ENCODE data around the gene OSCP1.

OSCP1 gene

DNA sequence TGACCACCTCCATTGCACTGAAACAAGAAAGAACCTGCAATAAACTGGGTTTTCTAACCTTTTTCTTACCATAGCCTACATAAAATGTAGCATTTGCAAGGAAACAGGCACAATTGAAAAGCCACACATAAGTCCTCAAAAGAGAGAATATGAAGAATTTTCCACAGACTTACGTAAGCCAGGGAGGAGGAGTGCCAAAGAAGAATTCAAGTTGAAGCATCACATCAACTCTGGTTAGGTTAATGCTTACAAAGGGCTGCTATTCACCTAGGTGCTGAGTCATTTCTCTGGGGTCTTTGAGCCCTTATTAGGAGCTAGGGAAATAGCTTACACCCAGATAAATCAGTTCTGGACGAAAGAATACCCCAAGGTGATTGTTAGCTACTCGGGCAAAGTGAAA is 9.6 kb downstream of the OSCP1 start:
- H3K4me3 ChIP-seq (ENCODE audit: low read depth, low read length) = no peak overlapping the region
- no peak for DNase-seq (ENCODE audit: low read depth, low spot score)
- in situ Hi-C loops (cut with HindIII; ENCODE audit: low sequenced_read_pairs) = no loop called here
- TF ChIP-seq, protein P1, sequence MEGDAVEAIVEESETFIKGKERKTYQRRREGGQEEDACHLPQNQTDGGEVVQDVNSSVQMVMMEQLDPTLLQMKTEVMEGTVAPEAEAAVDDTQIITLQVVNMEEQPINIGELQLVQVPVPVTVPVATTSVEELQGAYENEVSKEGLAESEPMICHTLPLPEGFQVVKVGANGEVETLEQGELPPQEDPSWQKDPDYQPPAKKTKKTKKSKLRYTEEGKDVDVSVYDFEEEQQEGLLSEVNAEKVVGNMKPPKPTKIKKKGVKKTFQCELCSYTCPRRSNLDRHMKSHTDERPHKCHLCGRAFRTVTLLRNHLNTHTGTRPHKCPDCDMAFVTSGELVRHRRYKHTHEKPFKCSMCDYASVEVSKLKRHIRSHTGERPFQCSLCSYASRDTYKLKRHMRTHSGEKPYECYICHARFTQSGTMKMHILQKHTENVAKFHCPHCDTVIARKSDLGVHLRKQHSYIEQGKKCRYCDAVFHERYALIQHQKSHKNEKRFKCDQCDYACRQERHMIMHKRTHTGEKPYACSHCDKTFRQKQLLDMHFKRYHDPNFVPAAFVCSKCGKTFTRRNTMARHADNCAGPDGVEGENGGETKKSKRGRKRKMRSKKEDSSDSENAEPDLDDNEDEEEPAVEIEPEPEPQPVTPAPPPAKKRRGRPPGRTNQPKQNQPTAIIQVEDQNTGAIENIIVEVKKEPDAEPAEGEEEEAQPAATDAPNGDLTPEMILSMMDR (IDR thresholded peaks at IDR 0.05; ENCODE audit: low read depth, low read length) = no peak

DNA sequence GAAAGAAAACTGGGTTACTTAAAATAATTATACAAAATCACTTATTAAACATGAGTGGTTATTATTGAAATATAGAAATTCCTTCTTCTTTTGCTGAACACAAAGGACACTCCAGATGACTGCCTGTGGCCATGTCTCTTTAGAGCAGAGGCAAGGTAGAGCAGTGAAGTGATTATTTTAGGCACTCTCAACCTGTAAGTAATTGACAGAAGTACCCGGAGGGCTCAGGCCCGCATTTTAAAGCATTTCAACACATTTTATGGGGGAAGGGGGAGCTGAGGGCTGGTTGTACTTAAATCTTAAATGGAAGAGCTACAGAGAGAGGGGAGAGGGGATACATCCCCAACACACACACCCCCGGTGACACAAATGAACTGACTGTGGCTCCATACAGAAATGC is 10.2 kb downstream of the OSCP1 start:
- no peak overlapping the region for H3K4me3 ChIP-seq (ENCODE audit: low read depth, low read length)
- TF ChIP-seq, protein P1 (IDR thresholded peaks at IDR 0.05; ENCODE audit: low read depth, low read length) = no peak
- in situ Hi-C loops (cut with HindIII; ENCODE audit: low sequenced_read_pairs) = no loop called here
- DNase-seq (ENCODE audit: low read depth, low spot score) = no peak

DNA sequence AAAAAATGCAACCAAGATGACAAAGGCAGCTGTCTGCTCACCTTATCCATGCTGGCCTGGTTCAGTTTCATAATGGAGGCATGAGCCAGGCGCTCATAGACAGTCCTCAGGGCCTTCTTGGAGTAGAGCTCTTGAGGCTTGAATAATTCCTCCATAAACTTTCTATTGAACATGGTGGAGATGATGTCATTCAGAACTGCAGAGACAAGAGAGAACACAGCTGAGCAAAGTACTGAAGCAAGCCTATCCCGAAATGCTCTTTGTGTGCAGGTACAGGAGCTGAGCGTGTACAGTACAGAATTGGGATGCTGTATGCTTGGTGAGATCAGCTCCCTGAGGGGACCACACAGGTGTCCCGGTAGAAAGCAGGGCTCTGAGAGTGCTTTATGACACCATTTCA is 11.5 kb downstream of the OSCP1 start:
- DNase-seq (ENCODE audit: low read depth, low spot score) = no peak
- TF ChIP-seq, protein P1 (IDR thresholded peaks at IDR 0.05; ENCODE audit: low read depth, low read length) = no peak
- in situ Hi-C loops (cut with HindIII; ENCODE audit: low sequenced_read_pairs) = no loop called here
- no peak overlapping the region for H3K4me3 ChIP-seq (ENCODE audit: low read depth, low read length)

DNA sequence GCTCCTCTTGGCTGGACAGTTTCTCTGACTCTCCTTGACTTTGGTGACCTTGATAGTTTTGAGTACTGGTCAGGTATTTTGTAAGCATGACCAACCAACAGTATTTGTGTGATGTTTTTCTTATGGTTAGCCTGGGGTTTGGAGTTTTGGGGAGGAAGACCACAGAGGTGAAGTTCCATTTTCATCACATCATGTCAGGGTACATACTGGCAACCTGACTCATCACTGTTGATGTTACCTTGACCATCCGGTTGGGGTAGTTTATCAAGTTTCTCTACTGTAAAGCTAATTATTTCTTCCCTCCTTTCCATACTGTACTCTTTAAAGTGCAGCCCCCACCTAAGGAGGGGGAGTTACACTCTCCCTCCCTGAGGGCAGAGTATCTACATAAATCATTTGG is 13.4 kb downstream of the OSCP1 start:
- in situ Hi-C loops (cut with HindIII; ENCODE audit: low sequenced_read_pairs) = no loop called here
- no peak overlapping the region for H3K4me3 ChIP-seq (ENCODE audit: low read depth, low read length)
- peak; percentile 16 for DNase-seq (ENCODE audit: low read depth, low spot score)
- TF ChIP-seq, protein P1 (IDR thresholded peaks at IDR 0.05; ENCODE audit: low read depth, low read length) = no peak

DNA sequence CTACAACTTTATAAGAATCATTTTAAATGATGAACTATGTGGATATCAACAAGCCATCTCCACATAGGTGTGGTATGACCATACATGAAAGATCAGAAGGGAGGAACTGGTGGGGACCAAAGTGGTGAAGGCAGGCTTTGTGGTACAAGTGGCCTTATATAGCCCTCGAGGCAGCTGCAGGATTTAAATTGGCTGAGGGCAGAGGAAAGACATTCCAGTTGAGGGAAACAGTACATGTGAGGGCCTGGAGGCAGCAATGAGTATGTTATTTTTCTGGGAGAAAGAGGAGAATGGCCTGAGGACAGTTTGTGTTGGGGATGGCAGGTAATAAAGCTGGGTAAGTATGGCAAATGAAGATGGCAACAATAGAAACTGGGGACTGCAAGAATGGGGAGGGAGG is 17.1 kb downstream of the OSCP1 start:
- no peak overlapping the region for H3K4me3 ChIP-seq (ENCODE audit: low read depth, low read length)
- in situ Hi-C loops (cut with HindIII; ENCODE audit: low sequenced_read_pairs) = no loop called here
- no peak for DNase-seq (ENCODE audit: low read depth, low spot score)
- TF ChIP-seq, protein P1 (IDR thresholded peaks at IDR 0.05; ENCODE audit: low read depth, low read length) = no peak

DNA sequence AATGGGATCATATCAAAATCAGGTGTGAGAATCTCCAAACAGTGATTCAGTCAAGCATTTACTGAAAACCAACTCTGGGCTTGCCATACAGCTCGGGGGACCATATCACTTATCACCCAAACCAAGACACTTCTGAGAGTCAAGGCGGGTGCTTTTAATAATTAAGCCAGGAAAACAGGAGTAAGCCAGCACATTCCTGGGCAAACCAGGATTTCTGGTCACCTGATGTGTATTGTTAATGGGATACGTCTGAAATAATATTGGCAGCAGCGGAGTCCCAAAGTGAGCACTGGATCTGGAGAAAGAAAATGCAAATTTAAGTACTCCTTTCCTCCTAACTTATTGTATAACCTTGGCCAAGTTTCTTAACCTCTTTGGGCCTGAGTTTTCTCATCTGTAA is 17.6 kb downstream of the OSCP1 start:
- DNase-seq (ENCODE audit: low read depth, low spot score) = no peak
- TF ChIP-seq, protein P1 (IDR thresholded peaks at IDR 0.05; ENCODE audit: low read depth, low read length) = no peak
- H3K4me3 ChIP-seq (ENCODE audit: low read depth, low read length) = no peak overlapping the region
- in situ Hi-C loops (cut with HindIII; ENCODE audit: low sequenced_read_pairs) = no loop called here

DNA sequence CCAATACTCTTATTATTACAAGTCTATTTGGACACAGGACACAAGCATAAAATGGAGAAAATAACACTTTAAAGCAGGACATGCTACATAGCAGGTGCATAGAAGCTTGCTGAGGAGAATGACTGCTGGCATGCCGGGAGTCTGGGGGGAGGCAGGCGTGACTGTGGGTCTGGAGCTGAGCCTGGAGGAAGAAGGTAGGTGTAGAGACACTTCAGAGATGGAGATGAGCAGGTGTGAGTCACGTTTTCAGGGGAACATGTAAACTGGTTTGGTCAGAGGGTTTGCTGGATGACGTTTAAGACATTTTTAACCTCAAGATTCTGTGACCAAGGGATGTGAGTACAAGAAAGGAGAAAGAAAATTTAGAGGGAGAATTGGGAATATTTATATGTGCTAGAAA is 24.5 kb downstream of the OSCP1 start:
- DNase-seq (ENCODE audit: low read depth, low spot score) = no peak
- TF ChIP-seq, protein P1 (IDR thresholded peaks at IDR 0.05; ENCODE audit: low read depth, low read length) = no peak
- no peak overlapping the region for H3K4me3 ChIP-seq (ENCODE audit: low read depth, low read length)
- in situ Hi-C loops (cut with HindIII; ENCODE audit: low sequenced_read_pairs) = no loop called here
